ES-I3 (cell line): ENCODE data around the gene TNS1.

ENCODE experiments used
- H3K36me3 ChIP-seq: 2 replicates; pipeline ENCODE4 v1.6.1; 2013; ENCODE audit warnings: mild to moderate bottlenecking, low read length, control low read depth, moderate library complexity; ENCODE audit not compliant: insufficient read depth
- H3K4me1 ChIP-seq: 2 replicates; pipeline ENCODE4 v1.6.1; 2013; ENCODE audit warnings: mild to moderate bottlenecking, control low read depth, low read length; ENCODE audit not compliant: insufficient read depth
- H3K9ac ChIP-seq: 2 replicates; pipeline ENCODE4 v1.6.1; 2013; ENCODE audit warnings: low read depth, mild to moderate bottlenecking, low read length, moderate library complexity
- H3K9me3 ChIP-seq: 2 replicates; pipeline ENCODE4 v1.6.1; 2013; ENCODE audit warnings: mild to moderate bottlenecking, low read length, moderate library complexity; ENCODE audit not compliant: control insufficient read depth, insufficient read depth

Gene TNS1

GRCh38 chr2:217859926-217860325, 142.9 kb downstream of the TNS1 start:
- peaks cover 19% of the 10 kb centered on the region for H3K4me1 ChIP-seq
- H3K36me3 ChIP-seq, result no peaks in the 10 kb centered on the region
- no peaks in the 10 kb centered on the region for H3K9me3 ChIP-seq
- H3K9ac ChIP-seq, result no peak overlapping the region

- H3K36me3 ChIP-seq, result no peaks in the 10 kb centered on the region
- H3K4me1 ChIP-seq, result peaks cover 19% of the 10 kb centered on the region
- no peak overlapping the region for H3K9ac ChIP-seq
- no peaks in the 10 kb centered on the region for H3K9me3 ChIP-seq
Observed at GRCh38 chr2:217858519-217859491, 144.0 kb downstream of the TNS1 start.

GRCh38 chr2:217857624-217858506, 144.9 kb downstream of the TNS1 start:
- Histone ChIP-seq H3K4me1 (peaks cover 19% of the 10 kb centered on the region), H3K36me3 (no peaks in the 10 kb centered on the region), H3K9me3 (no peaks in the 10 kb centered on the region), H3K9ac (no peak overlapping the region)

- H3K9me3 ChIP-seq, result no peaks in the 10 kb centered on the region
- no peak overlapping the region for H3K9ac ChIP-seq
- no peaks in the 10 kb centered on the region for H3K36me3 ChIP-seq
- H3K4me1 ChIP-seq, result peaks cover 19% of the 10 kb centered on the region
Observed at GRCh38 chr2:217856871-217857270, 145.9 kb downstream of the TNS1 start.

- H3K36me3 ChIP-seq, result no peaks in the 10 kb centered on the region
- no peaks in the 10 kb centered on the region for H3K9me3 ChIP-seq
- H3K4me1 ChIP-seq, result peaks cover 19% of the 10 kb centered on the region
- H3K9ac ChIP-seq, result no peak overlapping the region
Observed at GRCh38 chr2:217856159-217856558, 146.6 kb downstream of the TNS1 start.

- Histone ChIP-seq H3K4me1 (peaks cover 18% of the 10 kb centered on the region), H3K9me3 (no peaks in the 10 kb centered on the region), H3K9ac (no peak overlapping the region), H3K36me3 (no peaks in the 10 kb centered on the region)
Observed at GRCh38 chr2:217854684-217855420, 147.9 kb downstream of the TNS1 start.

- Histone ChIP-seq H3K9ac (no peak overlapping the region), H3K9me3 (no peaks in the 10 kb centered on the region), H3K36me3 (no peaks in the 10 kb centered on the region), H3K4me1 (peaks cover 12% of the 10 kb centered on the region)
Observed at GRCh38 chr2:217853961-217854360, 148.8 kb downstream of the TNS1 start.

- Histone ChIP-seq H3K9ac (no peak overlapping the region), H3K36me3 (no peaks in the 10 kb centered on the region), H3K9me3 (no peaks in the 10 kb centered on the region), H3K4me1 (peaks cover 9% of the 10 kb centered on the region)
Observed at GRCh38 chr2:217853301-217853881, 149.4 kb downstream of the TNS1 start.

- no peaks in the 10 kb centered on the region for H3K9me3 ChIP-seq
- H3K36me3 ChIP-seq, result no peaks in the 10 kb centered on the region
- H3K4me1 ChIP-seq, result peaks cover 2% of the 10 kb centered on the region
- no peak overlapping the region for H3K9ac ChIP-seq
Observed at GRCh38 chr2:217852555-217853211, 150.1 kb downstream of the TNS1 start.

DNA sequence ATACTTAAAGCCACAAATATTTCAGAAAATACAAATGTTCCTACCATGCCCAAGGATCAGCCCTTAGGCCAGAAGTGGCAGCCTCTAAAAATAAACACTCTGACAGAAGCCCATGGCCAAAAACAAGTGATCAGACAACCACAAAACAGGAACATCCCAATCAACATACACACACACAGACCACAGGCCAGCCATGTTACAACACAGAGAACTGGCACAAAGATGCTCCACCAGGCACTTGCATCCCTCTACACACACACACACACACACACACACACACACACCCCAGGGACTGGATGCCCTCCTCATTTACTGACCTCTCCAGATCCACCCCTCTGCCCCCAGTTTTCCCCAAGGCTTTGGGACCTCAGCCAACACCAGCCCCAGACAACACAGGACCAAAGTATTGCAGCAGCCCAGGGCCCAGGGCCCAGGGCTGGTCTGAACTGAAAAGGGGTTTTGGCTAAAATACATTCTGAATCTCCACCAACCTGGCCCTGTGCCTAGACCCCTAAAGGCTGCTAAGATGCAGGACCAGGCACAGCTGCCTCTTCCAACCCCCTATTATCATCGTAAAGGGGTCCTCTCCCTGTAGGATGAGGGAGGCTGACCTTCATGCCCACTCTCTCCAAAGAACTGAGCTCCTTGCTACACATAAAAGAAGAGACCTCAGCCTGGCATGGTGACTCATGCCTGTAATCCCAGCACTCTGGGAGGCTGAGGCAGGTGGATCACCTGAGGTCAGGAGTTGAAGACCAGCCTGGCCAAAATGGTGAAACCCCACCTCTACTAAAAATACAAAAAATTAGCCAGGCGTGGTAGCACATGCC, 151.4 kb downstream of the TNS1 start:
- no peak overlapping the region for H3K9ac ChIP-seq
- H3K9me3 ChIP-seq, result no peaks in the 10 kb centered on the region
- no peaks in the 10 kb centered on the region for H3K36me3 ChIP-seq
- H3K4me1 ChIP-seq, result no peaks in the 10 kb centered on the region; the same call in 1 of the 2 replicates

DNA sequence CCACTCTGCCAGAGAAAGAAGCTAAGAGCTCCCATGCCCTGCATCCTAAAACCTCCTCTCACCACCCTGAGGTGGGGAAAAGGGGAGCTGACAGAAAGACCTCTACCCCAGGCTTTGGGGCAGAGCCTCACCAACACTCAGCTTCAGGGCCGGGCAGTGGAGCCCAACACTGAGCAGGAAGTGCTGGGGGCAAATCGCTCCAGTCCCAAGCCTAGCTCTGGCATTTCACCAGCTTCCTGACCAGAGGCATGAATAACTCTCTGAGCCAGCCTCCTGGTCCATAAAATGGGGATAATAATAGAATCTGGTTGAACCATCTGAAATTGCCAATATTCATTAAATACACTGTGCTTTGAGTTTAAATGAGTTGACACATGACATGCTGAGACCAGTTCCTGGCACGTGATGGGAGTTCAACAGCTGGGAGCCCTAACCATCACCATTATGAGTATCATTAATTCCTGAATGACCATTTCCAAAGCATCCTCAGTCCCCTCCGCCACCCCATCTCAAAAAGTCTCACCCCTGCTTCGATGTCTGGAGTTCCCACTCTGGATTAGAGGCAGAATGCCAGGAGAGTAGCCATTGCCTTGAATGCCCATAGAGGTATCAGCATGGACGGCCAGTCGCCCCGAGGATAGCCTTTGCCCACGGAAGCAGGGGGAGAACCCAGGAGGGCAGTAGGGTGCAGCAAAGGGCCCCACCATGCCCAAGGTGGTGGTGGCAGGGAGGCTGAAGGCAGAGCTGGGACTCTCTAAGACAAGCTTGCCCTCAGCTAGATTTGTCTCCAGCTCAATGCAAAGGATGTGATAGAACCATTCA, 153.4 kb downstream of the TNS1 start:
- H3K9ac ChIP-seq, result no peak overlapping the region
- peaks cover 9% of the 10 kb centered on the region for H3K9me3 ChIP-seq
- no peaks in the 10 kb centered on the region; the same call in 1 of the 2 replicates for H3K36me3 ChIP-seq
- no peaks in the 10 kb centered on the region; the same call in 1 of the 2 replicates for H3K4me1 ChIP-seq

DNA sequence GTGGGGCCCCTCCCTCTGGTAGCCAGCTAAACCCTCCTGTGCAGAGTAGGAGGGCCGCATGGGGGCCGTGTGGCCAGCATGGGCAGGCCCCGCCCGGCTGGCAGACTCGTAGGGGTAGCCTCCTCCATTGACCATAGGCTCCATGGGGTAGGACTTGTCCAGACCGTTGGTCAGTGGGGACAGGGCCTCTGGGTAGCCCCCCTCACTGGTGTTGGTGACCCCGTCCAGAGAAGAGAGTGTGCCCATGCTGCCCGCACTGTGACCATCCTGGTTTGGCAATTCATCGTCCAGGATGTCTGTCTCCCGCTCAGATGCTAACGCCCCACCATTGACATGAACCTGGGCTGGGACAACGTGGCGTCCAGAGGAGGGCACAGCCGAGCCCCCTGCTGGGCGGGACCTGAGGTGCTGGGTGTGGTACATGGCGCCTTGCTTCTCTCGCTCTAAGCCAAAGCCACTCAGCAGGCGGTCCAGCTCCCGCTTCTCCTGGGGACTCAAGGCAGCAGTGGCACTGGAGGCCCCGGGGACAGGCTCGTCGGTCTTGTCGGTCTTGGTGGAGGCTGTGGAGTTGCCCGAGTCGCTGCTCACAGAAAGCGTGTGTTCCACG, 154.3 kb downstream of the TNS1 start:
- no peak overlapping the region for H3K9ac ChIP-seq
- no peaks in the 10 kb centered on the region; the same call in 1 of the 2 replicates for H3K4me1 ChIP-seq
- H3K36me3 ChIP-seq, result no peaks in the 10 kb centered on the region; the same call in 1 of the 2 replicates
- peaks cover 9% of the 10 kb centered on the region for H3K9me3 ChIP-seq
